Measurements from ENCODE around the gene FHIT.

The FHIT gene

DNA sequence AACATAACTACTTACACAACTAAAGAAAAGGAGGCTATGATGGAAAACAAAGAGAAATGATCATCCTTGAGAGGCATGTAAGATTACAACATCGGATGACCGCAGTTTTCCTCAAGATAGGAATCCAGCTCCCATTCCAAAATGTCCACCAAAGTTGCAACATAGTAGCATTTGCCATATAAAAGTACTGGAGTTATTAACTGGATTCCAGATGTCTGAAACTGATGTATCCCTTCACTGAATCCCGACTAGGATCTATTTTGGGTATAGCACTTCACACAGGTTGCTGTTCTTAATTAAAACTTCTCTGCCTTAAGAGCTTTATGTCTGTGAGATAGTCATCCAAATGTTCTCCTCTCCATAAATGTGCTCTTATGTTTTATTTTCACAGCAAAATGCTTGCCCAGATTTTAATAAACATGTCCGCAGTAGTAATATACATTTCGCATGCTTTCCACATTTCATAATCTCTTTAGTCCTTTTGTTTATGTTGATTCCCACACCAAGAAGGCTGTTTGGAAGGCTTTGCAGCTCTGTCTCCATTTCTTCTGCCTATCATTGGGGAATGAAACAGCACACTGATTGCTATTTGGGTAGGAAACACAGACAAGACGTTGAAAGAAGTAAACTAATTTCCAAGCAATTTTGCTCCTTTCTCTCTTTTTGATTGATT, 1484.9 kb downstream of the FHIT start:
- TF ChIP-seq, protein P1, sequence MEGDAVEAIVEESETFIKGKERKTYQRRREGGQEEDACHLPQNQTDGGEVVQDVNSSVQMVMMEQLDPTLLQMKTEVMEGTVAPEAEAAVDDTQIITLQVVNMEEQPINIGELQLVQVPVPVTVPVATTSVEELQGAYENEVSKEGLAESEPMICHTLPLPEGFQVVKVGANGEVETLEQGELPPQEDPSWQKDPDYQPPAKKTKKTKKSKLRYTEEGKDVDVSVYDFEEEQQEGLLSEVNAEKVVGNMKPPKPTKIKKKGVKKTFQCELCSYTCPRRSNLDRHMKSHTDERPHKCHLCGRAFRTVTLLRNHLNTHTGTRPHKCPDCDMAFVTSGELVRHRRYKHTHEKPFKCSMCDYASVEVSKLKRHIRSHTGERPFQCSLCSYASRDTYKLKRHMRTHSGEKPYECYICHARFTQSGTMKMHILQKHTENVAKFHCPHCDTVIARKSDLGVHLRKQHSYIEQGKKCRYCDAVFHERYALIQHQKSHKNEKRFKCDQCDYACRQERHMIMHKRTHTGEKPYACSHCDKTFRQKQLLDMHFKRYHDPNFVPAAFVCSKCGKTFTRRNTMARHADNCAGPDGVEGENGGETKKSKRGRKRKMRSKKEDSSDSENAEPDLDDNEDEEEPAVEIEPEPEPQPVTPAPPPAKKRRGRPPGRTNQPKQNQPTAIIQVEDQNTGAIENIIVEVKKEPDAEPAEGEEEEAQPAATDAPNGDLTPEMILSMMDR (IDR thresholded peaks at IDR 0.05; ENCODE audit: low read depth, low read length): no peak
- no peak overlapping the region for H3K4me3 ChIP-seq (ENCODE audit: low read depth, low read length)

DNA sequence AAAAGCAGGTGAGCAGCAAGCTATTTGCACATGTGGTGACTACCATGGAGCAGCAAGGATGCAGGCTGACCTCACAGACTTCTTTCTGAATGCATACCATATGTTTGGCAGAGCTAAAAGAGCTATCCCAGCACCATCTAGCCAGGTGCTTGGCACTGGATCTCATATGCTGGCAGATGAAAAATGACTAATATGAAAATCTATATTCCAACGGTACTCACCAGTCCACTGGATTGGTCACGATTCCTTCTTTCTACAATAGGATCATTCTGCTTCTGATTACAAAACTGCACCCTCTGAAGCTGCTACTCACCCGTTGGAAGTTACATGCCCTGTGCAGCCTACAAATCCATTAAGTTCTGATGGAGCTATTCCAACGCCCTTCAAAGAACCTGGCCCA, 1487.1 kb downstream of the FHIT start:
- H3K4me3 ChIP-seq (ENCODE audit: low read depth, low read length): no peak overlapping the region
- TF ChIP-seq, protein P1 (IDR thresholded peaks at IDR 0.05; ENCODE audit: low read depth, low read length): no peak

DNA sequence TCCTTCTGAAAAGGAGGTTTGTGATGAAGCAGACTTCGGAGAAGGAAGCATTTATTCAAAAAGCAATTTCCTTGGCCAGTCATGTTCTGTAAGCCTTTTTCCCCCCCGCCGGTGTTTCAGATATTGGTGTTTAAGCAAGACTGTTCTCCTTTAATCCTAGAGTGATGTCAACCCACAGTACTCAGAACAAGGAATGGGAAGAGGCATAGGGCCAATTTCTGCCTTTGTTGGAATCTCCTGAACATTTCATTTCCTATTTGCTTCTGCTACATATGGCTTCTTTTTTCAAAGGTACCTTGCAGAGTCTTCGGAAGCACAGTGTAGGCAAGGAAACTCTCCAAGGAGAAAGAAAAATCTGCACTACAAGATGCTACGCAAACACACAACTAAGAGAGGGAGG, 1488.3 kb downstream of the FHIT start:
- TF ChIP-seq, protein P1 (IDR thresholded peaks at IDR 0.05; ENCODE audit: low read depth, low read length): no peak
- H3K4me3 ChIP-seq (ENCODE audit: low read depth, low read length): no peak overlapping the region

DNA sequence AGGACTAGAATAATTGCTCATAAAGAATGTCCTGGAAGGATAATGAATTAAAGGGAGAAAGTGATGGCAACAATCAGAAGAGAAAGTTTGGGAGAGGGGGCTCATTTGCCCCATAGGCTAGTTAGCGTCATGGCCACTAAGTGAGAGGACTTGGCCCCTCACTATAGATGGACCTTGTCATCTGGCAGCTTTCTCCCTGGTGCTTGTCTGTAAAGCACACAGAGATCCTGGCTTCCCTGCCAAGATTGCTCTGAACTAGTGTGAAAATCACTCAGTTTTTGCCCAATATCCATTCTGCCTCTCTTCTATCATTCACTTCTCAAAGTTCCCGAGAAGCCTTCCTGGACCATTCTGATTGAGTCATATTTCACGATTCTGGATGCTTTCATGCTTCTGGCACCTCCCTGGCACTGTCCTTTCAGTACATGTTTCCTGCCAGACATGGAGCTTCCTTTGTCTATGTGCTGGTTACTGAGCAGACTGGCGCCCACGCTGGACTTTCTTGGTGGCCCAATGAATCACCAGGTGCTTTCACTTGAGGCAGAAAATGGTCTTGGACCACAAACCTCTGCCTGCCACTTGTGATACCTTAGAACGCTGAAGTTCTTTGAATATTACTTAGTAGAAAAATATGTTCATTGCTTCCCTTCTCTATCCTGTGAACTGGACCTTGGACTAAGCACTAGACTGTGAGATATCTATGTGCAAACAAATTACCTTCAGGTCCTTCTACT, 1491.8 kb downstream of the FHIT start:
- TF ChIP-seq, protein P1 (IDR thresholded peaks at IDR 0.05; ENCODE audit: low read depth, low read length): no peak
- no peak overlapping the region for H3K4me3 ChIP-seq (ENCODE audit: low read depth, low read length)

DNA sequence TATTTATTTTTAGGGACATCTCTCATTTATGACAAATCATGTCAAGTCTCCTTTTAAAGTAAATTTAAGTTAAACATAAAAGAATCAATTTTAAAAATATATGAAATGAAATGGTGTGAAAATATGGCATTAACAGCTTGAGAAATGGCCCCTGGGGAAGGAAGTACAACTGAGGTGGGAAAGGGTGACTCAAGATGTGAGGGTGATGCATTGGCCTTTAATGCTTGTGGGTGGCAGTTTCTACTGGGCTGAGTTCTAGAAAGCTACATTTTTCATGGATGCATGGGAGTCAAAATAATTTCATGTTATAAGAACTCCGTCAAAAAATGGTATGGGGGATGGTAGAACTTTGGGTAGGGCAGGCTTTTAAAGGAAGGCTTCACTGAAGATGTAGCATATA, 1492.6 kb downstream of the FHIT start:
- H3K4me3 ChIP-seq (ENCODE audit: low read depth, low read length): no peak overlapping the region
- TF ChIP-seq, protein P1 (IDR thresholded peaks at IDR 0.05; ENCODE audit: low read depth, low read length): no peak

DNA sequence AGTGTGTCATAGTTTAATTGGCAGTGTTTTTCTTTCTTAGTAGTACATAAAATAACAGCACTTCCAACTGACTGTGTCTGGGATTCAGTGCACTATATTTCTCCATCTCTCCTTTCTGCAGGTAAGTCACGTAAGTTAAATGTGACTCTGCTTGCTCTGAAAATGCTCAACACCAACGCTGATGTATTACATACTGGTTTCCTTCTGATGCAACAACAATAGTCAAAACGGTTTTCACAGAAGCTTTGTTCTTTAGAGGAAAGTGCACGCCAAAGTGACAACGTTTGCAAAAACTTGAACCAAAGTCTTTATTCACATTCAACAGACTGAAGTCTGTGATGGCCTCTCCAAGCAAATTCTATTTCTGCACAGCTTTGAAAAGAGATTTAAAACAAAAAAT, 1494.3 kb downstream of the FHIT start:
- TF ChIP-seq, protein P1 (IDR thresholded peaks at IDR 0.05; ENCODE audit: low read depth, low read length): no peak
- no peak overlapping the region for H3K4me3 ChIP-seq (ENCODE audit: low read depth, low read length)

DNA sequence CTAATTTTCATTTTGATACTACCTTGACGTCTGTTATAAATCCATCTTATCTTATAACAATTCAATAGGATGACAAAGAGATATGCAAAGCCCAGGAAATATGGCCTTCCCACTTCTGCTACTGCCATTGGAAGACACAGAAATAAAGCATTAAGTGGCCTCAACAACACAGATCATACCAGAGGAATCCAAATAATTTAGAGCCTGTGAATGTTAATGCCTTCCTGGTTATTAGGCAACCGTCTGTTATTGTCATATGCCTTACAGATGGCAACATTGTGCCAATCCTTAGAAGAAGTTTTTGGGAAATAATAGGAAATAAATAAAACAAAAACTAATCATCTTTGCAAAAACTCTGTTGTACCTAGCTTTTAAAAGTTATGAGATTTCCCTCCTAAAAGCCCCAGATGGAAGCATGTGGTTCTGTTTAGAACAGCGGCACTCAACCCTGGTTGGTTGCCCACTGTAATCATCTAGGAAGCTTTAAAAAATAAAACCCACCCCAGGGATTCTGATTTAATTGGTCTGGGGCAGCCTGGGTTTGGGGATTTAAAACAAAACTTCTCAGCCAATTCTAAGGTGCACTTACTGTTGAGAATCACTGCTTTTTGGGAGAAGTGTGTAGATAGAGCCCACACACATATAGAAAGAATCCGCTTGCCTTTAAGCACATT, 1496.7 kb downstream of the FHIT start:
- H3K4me3 ChIP-seq (ENCODE audit: low read depth, low read length): no peak overlapping the region

More for the DNA sequence above, 1496.7 kb downstream of the FHIT start:
- TF ChIP-seq, protein P1 (IDR thresholded peaks at IDR 0.05; ENCODE audit: low read depth, low read length): no peak
